Stomach (tissue), 9 donors: ENCODE measurements around the gene PHF11. TPM values are rescaled to one million over a fixed set of nuclear protein-coding genes. Genes with fewer than 3 reads are reported as not detected.

Experiments
- DNase-seq, 2 donors: peaks; one replicate each; pipeline versions ENCODE4 v3.0.0 to v3.0.0-alpha.2; 2013 to 2019
- H3K27ac ChIP-seq, 5 donors: fragments of 200-600 bp in 4 of 5; sonication (generic) in 4 of 5; one replicate each; pipeline ENCODE4 v1.5.1; 2013 to 2019; ENCODE audit warnings: mild to moderate bottlenecking in 1 of 5, moderate library complexity in 1 of 5
- H3K27me3 ChIP-seq, 3 donors: fragments of 200-600 bp; sonication (generic); one replicate each; pipeline ENCODE4 v1.5.1; 2017 to 2019; ENCODE audit warnings: mixed run types in 1 of 3
- H3K36me3 ChIP-seq, 4 donors: fragments of 200-600 bp; sonication (generic); 1 replicate in 3 of 4; 2 replicates in 1 of 4; pipeline ENCODE4 v1.5.1; 2016 to 2019
- H3K4me1 ChIP-seq, 4 donors: fragments of 200-600 bp; sonication (generic); one replicate each; pipeline ENCODE4 v1.5.1; 2016 to 2019
- H3K4me3 ChIP-seq, 4 donors: fragments of 200-600 bp; sonication (generic) in 3 of 4; one replicate each; pipeline ENCODE4 v1.5.1; 2016 to 2019; ENCODE audit warnings: mild to moderate bottlenecking in 1 of 4
- H3K9me3 ChIP-seq, 4 donors: fragments of 200-600 bp; sonication (generic); one replicate each; pipeline ENCODE4 v1.5.1; 2016 to 2019
- EP300 ChIP-seq: sonication (generic); formaldehyde crosslinking; IDR thresholded peaks from one replicate; pipeline ENCODE4 v1.6.1; 2017; ENCODE audit warnings: antibody characterized with exemption
- POLR2A ChIP-seq, 4 donors: fragments of 450-650 bp; IDR thresholded peaks; one replicate each; pipeline ENCODE4 v1.6.1; 2016; ENCODE audit warnings: antibody characterized with exemption in 4 of 4, control low read depth in 2 of 4, mild to moderate bottlenecking in 1 of 4, moderate library complexity in 1 of 4
- POLR2AphosphoS5 ChIP-seq, 3 donors: sonication (generic); formaldehyde crosslinking; IDR thresholded peaks; one replicate each; pipeline ENCODE4 v1.6.1; 2016; ENCODE audit warnings: antibody characterized with exemption in 3 of 3
- WGBS, 5 donors: extraction: QIAGEN DNeasy Blood & Tissue Kit in 3 of 5; methylation state at CpG; one replicate each; pipeline versions ENCODE4 v1.1.5 to v1.1.7; 2013 to 2018; 5-methylcytosine and 5-hydroxymethylcytosine counted together
- intact Hi-C: fragments of 100-400 bp; cut with DNase I; formaldehyde crosslinking; loops from one replicate; pipeline ENCODE4 v1.15.1; 2023; ENCODE audit warnings: low total_unique reads
- polyA plus RNA-seq, 3 donors: library from polyadenylated mRNA; stranded (reverse); fragments of 200-250 nt; gene quantifications; one replicate each; pipeline ENCODE4 v1.2.3, GENCODE V29; 2013
- total RNA-seq, 5 donors: library from RNA; depleted of rRNA; stranded (reverse); fragments of >200 nt; gene quantifications; one replicate each; pipeline versions ENCODE4 v1.1.0 to v1.2.3, GENCODE V29; 2014 to 2016
- TF ChIP-seq, protein P1 (sequence below), 7 experiments: fragments of 450-650 bp in 4 of 7; fragments of 200-600 bp in 3 of 7; sonication (generic) in 3 of 7; IDR thresholded peaks; one replicate each; pipeline ENCODE4 v1.5.1; 2016 to 2019; ENCODE audit warnings: antibody characterized with exemption in 7 of 7, control low read depth in 2 of 7, mild to moderate bottlenecking in 1 of 7
- donor health status: healthy with polysubstance abuse.
- donor health status: Bipolar disorder and iron deficiency.
- donor health status: healthy.

PHF11 gene
- total and polyA plus RNA-seq, 8 donors, result 18.2 to 140 (median 52.1) TPM

DNA sequence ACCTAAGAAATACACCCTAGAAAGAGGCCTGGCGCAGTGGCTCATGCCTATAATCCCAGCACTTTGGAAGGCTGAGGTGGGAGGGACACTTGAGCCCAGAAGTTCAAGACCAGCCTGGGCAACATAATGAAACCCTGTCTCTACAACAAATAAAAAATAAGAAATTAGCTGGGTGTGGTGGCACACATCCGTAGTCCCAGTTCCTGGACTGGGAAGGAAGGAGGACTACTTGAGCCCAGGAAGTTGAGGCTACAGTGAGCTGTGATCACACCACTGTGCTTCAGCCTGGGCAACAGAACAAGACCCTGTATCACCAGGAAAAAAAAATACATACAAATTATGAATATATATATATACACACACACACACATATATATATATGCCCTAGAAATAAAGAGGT lies 42.7 kb downstream of the PHF11 start:
- Histone ChIP-seq H3K36me3 (peaks cover 18 to 68% (median 46%) of the 10 kb centered on the region in 4 donors), H3K9me3 (no peaks in the 10 kb centered on the region), H3K4me1 (no peaks in the 10 kb centered on the region), H3K27ac (no peak overlapping the region), H3K4me3 (no peak overlapping the region), H3K27me3 (no peaks in the 10 kb centered on the region)
- intact Hi-C loops, result no loop called here
- WGBS, 5 donors, result 82 to 97% (median 88%) methylated on average over 2 of the region's 2 CpGs
- TF ChIP-seq POLR2A (IDR thresholded peaks at IDR 0.05) (no peak), EP300 (no peak), POLR2AphosphoS5 (IDR thresholded peaks at IDR 0.05) (no peak)
- TF ChIP-seq, protein P1, sequence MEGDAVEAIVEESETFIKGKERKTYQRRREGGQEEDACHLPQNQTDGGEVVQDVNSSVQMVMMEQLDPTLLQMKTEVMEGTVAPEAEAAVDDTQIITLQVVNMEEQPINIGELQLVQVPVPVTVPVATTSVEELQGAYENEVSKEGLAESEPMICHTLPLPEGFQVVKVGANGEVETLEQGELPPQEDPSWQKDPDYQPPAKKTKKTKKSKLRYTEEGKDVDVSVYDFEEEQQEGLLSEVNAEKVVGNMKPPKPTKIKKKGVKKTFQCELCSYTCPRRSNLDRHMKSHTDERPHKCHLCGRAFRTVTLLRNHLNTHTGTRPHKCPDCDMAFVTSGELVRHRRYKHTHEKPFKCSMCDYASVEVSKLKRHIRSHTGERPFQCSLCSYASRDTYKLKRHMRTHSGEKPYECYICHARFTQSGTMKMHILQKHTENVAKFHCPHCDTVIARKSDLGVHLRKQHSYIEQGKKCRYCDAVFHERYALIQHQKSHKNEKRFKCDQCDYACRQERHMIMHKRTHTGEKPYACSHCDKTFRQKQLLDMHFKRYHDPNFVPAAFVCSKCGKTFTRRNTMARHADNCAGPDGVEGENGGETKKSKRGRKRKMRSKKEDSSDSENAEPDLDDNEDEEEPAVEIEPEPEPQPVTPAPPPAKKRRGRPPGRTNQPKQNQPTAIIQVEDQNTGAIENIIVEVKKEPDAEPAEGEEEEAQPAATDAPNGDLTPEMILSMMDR (IDR thresholded peaks at IDR 0.05), result no peak
- no peak for DNase-seq

DNA sequence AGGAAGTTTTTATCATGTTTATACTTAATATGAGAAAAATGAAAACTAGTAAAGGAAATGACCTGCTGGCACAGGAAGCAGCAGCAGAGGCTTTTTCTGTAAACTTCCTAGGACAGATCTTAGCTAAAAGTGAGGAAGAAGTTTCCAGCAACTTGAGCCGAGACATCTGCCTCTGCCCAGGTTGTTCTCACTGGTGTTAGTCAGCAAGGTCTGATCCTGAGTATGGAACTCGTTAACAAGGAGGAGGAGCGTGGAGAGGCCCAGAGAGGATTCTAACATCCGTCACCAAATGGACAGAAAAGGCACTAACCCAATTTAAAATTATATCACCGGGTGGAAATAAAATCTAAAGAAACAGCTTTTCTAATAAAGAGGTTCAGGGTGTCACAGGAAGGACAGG lies 43.6 kb downstream of the PHF11 start:
- H3K27me3 ChIP-seq, result no peaks in the 10 kb centered on the region
- H3K9me3 ChIP-seq, result no peaks in the 10 kb centered on the region
- H3K27ac ChIP-seq, result no peak overlapping the region
- TF ChIP-seq, protein P1 (IDR thresholded peaks at IDR 0.05), result no peak
- no peaks in the 10 kb centered on the region for H3K4me1 ChIP-seq
- 79 to 87% (median 81%) methylated on average over 5 of the region's 5 CpGs for WGBS, 5 donors
- peak in 1 of 2 donors; percentile 27 for DNase-seq
- H3K4me3 ChIP-seq, result no peak overlapping the region
- peaks cover 19 to 68% (median 46%) of the 10 kb centered on the region in 4 donors for H3K36me3 ChIP-seq
- intact Hi-C loops, result no loop called here

DNA sequence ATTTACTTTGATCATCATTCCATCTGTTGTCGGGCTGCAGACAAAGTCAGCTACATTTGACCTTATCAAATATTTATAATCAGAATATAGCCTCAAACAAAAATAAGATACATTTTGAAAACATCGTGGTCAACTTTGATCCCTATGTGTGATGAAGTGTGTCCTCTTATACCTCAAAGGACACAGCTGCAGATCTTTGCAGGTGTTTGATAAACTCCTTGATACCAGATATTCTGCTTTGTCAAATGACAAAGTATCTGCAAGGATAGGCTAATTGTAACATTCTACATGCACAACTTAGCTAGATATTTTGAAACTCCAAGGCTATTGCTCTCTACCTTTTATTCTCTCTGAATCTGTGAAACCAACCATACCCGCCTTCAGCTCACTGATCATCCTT lies 44.0 kb downstream of the PHF11 start:
- H3K27me3 ChIP-seq, result no peaks in the 10 kb centered on the region
- H3K4me1 ChIP-seq, result no peaks in the 10 kb centered on the region
- peaks cover 19 to 69% (median 49%) of the 10 kb centered on the region in 4 donors for H3K36me3 ChIP-seq
- intact Hi-C loops, result no loop called here
- H3K9me3 ChIP-seq, result no peaks in the 10 kb centered on the region
- H3K27ac ChIP-seq, result no peak overlapping the region
- TF ChIP-seq EP300, result no peak
- no peak for DNase-seq
- whole genome bisulfite sequencing, 5 donors, result 74 to 92% (median 90%) methylated on average over 3 of the region's 3 CpGs
- no peak overlapping the region for H3K4me3 ChIP-seq

DNA sequence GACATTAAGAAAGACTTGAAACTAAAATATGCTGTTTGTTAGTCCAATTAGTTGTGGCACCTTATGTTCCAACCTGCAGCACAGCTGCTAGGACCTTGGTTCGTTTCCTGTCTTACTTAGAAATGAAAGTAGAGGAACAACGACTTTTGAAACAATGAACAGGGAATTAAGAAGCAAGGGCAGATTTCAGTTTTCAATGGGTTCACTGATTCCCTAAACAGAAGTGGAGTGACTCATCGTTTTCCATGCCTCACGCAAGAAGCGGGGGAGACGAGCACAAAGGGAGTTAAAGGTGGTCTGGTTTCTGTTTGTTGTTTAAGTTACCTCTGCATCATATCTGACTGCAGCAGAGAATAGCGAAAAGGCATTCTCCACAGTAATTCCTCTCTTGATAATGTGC lies 44.8 kb downstream of the PHF11 start:
- H3K27ac ChIP-seq, result peak overlapping the region in 1 of 5 donors; percentile 44
- no peaks in the 10 kb centered on the region for H3K27me3 ChIP-seq
- H3K4me3 ChIP-seq, result no peak overlapping the region
- 59 to 82% (median 65%) methylated on average over 7 of the region's 7 CpGs for WGBS, 5 donors
- H3K4me1 ChIP-seq, result no peaks in the 10 kb centered on the region
- intact Hi-C loops, result no loop called here
- no peaks in the 10 kb centered on the region for H3K9me3 ChIP-seq
- peak in 1 of 2 donors; percentile 24 for DNase-seq
- peaks cover 19 to 77% (median 56%) of the 10 kb centered on the region in 4 donors for H3K36me3 ChIP-seq
- TF ChIP-seq POLR2AphosphoS5 (IDR thresholded peaks at IDR 0.05) (no peak), POLR2A (IDR thresholded peaks at IDR 0.05) (no peak), EP300 (no peak)
- TF ChIP-seq, protein P1 (IDR thresholded peaks at IDR 0.05), result no peak

DNA sequence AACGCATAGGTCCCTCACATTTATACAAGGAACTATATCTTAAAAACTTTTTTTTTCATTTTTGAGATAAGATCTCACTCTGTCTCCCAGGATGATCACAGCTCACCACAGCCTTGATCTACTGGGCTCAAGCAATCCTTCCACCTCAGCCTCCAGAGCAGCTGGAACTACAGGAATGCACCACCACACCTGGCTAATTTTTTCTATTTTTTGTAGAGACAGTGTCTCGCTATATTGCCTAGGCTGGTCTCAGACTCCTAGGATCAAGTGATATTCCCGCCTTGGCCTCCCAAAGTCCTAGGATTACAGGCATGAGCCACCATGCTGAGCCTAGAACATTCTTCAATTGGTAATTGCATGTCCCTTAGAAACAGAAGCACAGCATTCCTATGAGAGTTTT lies 47.9 kb downstream of the PHF11 start:
- H3K27me3 ChIP-seq, result no peaks in the 10 kb centered on the region
- TF ChIP-seq EP300 (no peak), POLR2AphosphoS5 (IDR thresholded peaks at IDR 0.05) (no peak), POLR2A (IDR thresholded peaks at IDR 0.05) (no peak)
- TF ChIP-seq, protein P1 (IDR thresholded peaks at IDR 0.05), result no peak
- H3K4me3 ChIP-seq, result no peak overlapping the region
- no peaks in the 10 kb centered on the region for H3K9me3 ChIP-seq
- H3K4me1 ChIP-seq, result no peaks in the 10 kb centered on the region
- H3K27ac ChIP-seq, result no peak overlapping the region
- intact Hi-C loops, result no loop called here
- WGBS, 5 donors, result 92 to 97% (median 95%) methylated on average over 3 of the region's 3 CpGs
- peaks cover 30 to 97% (median 78%) of the 10 kb centered on the region in 4 donors for H3K36me3 ChIP-seq
- no peak for DNase-seq
